ENCODE data around the gene TIGD1.

- no peak for TF ChIP-seq MYC (IDR thresholded peaks at IDR 0.05; ENCODE audit: low read depth, low read length)
- no peak for TF ChIP-seq CTCF (IDR thresholded peaks at IDR 0.05; ENCODE audit: low read depth, low read length)
- TF ChIP-seq POLR2A (IDR thresholded peaks at IDR 0.05; ENCODE audit: extremely low read depth, insufficient read length), result no peak
Observed at GRCh38 chr2:232584238-232584637, 33.9 kb upstream of the TIGD1 start.
